Measurements from ENCODE around the gene ALKBH3. TPM values are rescaled to one million over a fixed set of nuclear protein-coding genes. Genes with fewer than 3 reads are reported as not detected.

ALKBH3 gene
- polyA plus RNA-seq, 2 of the 4 experiments (the other 2 are of a cell fraction) = 22.9 to 50.2 TPM

DNA sequence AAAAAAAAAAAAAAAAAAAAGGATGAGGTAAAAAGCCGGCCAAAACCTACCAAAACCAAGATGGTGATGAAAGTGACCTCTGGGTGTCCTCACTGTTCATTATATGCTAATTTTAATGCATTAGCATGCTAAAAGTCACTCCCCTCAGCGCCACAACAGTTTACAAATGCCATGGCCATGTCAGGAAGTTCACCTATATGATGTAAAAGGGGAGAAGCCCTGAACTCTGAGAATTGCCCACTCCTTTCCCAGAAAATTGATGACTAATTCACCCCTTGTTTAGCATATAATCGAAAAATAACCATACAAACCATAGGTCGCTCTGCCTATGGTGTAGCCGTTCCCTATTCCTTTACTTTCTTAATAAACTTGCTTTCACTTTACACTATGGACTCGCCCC lies 72.9 kb downstream of the ALKBH3 start:
- no peak for ATAC-seq
- TF ChIP-seq RNF2 (IDR thresholded peaks at IDR 0.05; ENCODE audit: borderline replicate concordance, low read depth) = no peak
- TF ChIP-seq, protein P1, sequence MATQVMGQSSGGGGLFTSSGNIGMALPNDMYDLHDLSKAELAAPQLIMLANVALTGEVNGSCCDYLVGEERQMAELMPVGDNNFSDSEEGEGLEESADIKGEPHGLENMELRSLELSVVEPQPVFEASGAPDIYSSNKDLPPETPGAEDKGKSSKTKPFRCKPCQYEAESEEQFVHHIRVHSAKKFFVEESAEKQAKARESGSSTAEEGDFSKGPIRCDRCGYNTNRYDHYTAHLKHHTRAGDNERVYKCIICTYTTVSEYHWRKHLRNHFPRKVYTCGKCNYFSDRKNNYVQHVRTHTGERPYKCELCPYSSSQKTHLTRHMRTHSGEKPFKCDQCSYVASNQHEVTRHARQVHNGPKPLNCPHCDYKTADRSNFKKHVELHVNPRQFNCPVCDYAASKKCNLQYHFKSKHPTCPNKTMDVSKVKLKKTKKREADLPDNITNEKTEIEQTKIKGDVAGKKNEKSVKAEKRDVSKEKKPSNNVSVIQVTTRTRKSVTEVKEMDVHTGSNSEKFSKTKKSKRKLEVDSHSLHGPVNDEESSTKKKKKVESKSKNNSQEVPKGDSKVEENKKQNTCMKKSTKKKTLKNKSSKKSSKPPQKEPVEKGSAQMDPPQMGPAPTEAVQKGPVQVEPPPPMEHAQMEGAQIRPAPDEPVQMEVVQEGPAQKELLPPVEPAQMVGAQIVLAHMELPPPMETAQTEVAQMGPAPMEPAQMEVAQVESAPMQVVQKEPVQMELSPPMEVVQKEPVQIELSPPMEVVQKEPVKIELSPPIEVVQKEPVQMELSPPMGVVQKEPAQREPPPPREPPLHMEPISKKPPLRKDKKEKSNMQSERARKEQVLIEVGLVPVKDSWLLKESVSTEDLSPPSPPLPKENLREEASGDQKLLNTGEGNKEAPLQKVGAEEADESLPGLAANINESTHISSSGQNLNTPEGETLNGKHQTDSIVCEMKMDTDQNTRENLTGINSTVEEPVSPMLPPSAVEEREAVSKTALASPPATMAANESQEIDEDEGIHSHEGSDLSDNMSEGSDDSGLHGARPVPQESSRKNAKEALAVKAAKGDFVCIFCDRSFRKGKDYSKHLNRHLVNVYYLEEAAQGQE (IDR thresholded peaks at IDR 0.05) = no peak
- TF ChIP-seq ZSCAN20 (CRISPR knock-in tag; IDR thresholded peaks at IDR 0.05) = no peak
- TF ChIP-seq HOXB5 (CRISPR knock-in tag; IDR thresholded peaks at IDR 0.05) = no peak
- no peak for TF ChIP-seq SREBF2 (IDR thresholded peaks at IDR 0.05)
- TF ChIP-seq RARB (CRISPR knock-in tag; IDR thresholded peaks at IDR 0.05) = no peak
- TF ChIP-seq CHD4 (IDR thresholded peaks at IDR 0.05; ENCODE audit: borderline replicate concordance) = no peak
- TF ChIP-seq POLR2AphosphoS2 (conservative IDR thresholded peaks at IDR 0.05; ENCODE audit: low read length) = no peak
- no peak for TF ChIP-seq CEBPB (IDR thresholded peaks at IDR 0.05)
- no peak for TF ChIP-seq HMGXB4 (CRISPR knock-in tag; IDR thresholded peaks at IDR 0.05; ENCODE audit: borderline replicate concordance)
- TF ChIP-seq MAFK (IDR thresholded peaks at IDR 0.05; ENCODE audit: partially characterized antibody) = no peak
- no peak for TF ChIP-seq ZC3H11A (IDR thresholded peaks at IDR 0.05)
- TF ChIP-seq, protein P2, sequence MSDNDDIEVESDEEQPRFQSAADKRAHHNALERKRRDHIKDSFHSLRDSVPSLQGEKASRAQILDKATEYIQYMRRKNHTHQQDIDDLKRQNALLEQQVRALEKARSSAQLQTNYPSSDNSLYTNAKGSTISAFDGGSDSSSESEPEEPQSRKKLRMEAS (IDR thresholded peaks at IDR 0.05) = no peak
- no peak for TF ChIP-seq GATA3 (IDR thresholded peaks at IDR 0.05; ENCODE audit: borderline replicate concordance)
- no peak for TF ChIP-seq EP300 (IDR thresholded peaks at IDR 0.05)
- TF ChIP-seq, protein P3, sequence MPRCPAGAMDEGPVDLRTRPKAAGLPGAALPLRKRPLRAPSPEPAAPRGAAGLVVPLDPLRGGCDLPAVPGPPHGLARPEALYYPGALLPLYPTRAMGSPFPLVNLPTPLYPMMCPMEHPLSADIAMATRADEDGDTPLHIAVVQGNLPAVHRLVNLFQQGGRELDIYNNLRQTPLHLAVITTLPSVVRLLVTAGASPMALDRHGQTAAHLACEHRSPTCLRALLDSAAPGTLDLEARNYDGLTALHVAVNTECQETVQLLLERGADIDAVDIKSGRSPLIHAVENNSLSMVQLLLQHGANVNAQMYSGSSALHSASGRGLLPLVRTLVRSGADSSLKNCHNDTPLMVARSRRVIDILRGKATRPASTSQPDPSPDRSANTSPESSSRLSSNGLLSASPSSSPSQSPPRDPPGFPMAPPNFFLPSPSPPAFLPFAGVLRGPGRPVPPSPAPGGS (IDR thresholded peaks at IDR 0.05) = no peak
- TF ChIP-seq NPAS2 (CRISPR knock-in tag; IDR thresholded peaks at IDR 0.05; ENCODE audit: borderline replicate concordance) = no peak
- no peak for TF ChIP-seq HOXB13 (CRISPR knock-in tag; IDR thresholded peaks at IDR 0.05; ENCODE audit: low read depth)
- no peak for TF ChIP-seq FOXS1 (CRISPR knock-in tag; IDR thresholded peaks at IDR 0.05)
- no peak overlapping the region for H3K27ac ChIP-seq
- POLR2A ChIA-PET = no interaction called here
- no peaks in the 10 kb centered on the region for H3K9me3 ChIP-seq
- WGBS (ENCODE audit: missing lambda C conversion rate) = 37% methylated on average over 6 of the region's 6 CpGs
- H3K4me3 ChIP-seq = no peak overlapping the region
- H3K4me1 ChIP-seq = no peaks in the 10 kb centered on the region
- FAIRE-seq = no peak
- no peak overlapping the region for H3K4me2 ChIP-seq
- CTCF ChIA-PET = interaction anchor here (7.6 kb wide), 1 partner anchor 7 kb away, joined by 45 read pairs; no protein-coding TSS in a partner anchor
- DNase-seq (ENCODE audit: low read depth in 1 of 2, low spot score in 1 of 2) = no peak

GRCh38 chr11:43954241-43954640 lies 73.6 kb downstream of the ALKBH3 start:
- FAIRE-seq = no peak

More at GRCh38 chr11:43954241-43954640, 73.6 kb downstream of the ALKBH3 start:
- TF ChIP-seq ZNF302 (CRISPR knock-in tag; IDR thresholded peaks at IDR 0.05) (no peak), RAD21 (conservative IDR thresholded peaks at IDR 0.05 in 1 of 2, IDR thresholded peaks at IDR 0.05 in 1 of 2) (no peak), HOXB5 (CRISPR knock-in tag; IDR thresholded peaks at IDR 0.05) (no peak), SMC3 (IDR thresholded peaks at IDR 0.05) (no peak), TP53 (CRISPR knock-in tag; IDR thresholded peaks at IDR 0.05) (no peak)
- TF ChIP-seq, protein P4, sequence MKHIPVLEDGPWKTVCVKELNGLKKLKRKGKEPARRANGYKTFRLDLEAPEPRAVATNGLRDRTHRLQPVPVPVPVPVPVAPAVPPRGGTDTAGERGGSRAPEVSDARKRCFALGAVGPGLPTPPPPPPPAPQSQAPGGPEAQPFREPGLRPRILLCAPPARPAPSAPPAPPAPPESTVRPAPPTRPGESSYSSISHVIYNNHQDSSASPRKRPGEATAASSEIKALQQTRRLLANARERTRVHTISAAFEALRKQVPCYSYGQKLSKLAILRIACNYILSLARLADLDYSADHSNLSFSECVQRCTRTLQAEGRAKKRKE (CRISPR knock-in tag; IDR thresholded peaks at IDR 0.05; ENCODE audit: low read depth) = no peak
- TF ChIP-seq, protein P1 (IDR thresholded peaks at IDR 0.05) = no peak
- ChIA-PET CTCF (interaction anchor here (1.2 to 7.6 kb wide), 3 partner anchors 8 to 64 kb away, joined by 3 to 45 read pairs (median 5); no protein-coding TSS in a partner anchor), POLR2A (no interaction called here)
- DNase-seq (ENCODE audit: low read depth in 1 of 2, low spot score in 1 of 2) = no peak
- no peak overlapping the region for H3K27ac ChIP-seq
- ATAC-seq = no peak
- H3K4me3 ChIP-seq = no peak overlapping the region
- WGBS (ENCODE audit: missing lambda C conversion rate) = 58% methylated on average over 7 of the region's 7 CpGs
- no peaks in the 10 kb centered on the region for H3K4me1 ChIP-seq
- no peaks in the 10 kb centered on the region for H3K9me3 ChIP-seq
- H3K4me2 ChIP-seq = no peak overlapping the region

All from A549 (cell line).